Nephron progenitor cell (in vitro differentiated cells): ENCODE results near the gene COMMD1.
"Not testable (repeated sequence)": the region's sequence is repeated elsewhere in the genome, so short reads cannot be mapped to it uniquely, and the experiment has no call there.

ENCODE experiments used
- DNase-seq: peaks from one replicate; pipeline ENCODE4 v3.0.0; 2021
- H3K27ac Mint-ChIP-seq: 2 replicates; pipeline ENCODE4 v1.8.0; 2021; ENCODE audit warnings: mild to moderate bottlenecking, moderate library complexity, mixed read lengths
- H3K27me3 Mint-ChIP-seq: 2 replicates; pipeline ENCODE4 v1.8.0; 2021; ENCODE audit warnings: mild to moderate bottlenecking, low read depth, mixed read lengths; ENCODE audit not compliant: poor library complexity
- H3K36me3 Mint-ChIP-seq: 2 replicates; pipeline ENCODE4 v1.8.0; 2021; ENCODE audit warnings: low read depth, mixed read lengths
- H3K4me1 Mint-ChIP-seq: 2 replicates; pipeline ENCODE4 v1.8.0; 2021; ENCODE audit warnings: mixed read lengths
- H3K4me3 Mint-ChIP-seq: 2 replicates; pipeline ENCODE4 v1.8.0; 2021; ENCODE audit warnings: mild to moderate bottlenecking, moderate library complexity, mixed read lengths
- H3K9me3 Mint-ChIP-seq: 2 replicates; pipeline ENCODE4 v1.8.0; 2021; ENCODE audit warnings: mild to moderate bottlenecking, moderate library complexity, mixed read lengths
- TF ChIP-seq, protein P1 (sequence below): fragments of 200-600 bp; sonication (generic); IDR thresholded peaks from 2 replicates; pipeline ENCODE4 v1.5.0; 2021; ENCODE audit warnings: antibody characterized with exemption

The COMMD1 gene

GRCh38 chr2:61878761-61879160 lies 26.7 kb upstream of the COMMD1 start:
- no peaks in the 10 kb centered on the region for H3K9me3 Mint-ChIP-seq
- peaks cover 80% of the 10 kb centered on the region for H3K36me3 Mint-ChIP-seq
- no peak overlapping the region for H3K27ac Mint-ChIP-seq
- TF ChIP-seq, protein P1, sequence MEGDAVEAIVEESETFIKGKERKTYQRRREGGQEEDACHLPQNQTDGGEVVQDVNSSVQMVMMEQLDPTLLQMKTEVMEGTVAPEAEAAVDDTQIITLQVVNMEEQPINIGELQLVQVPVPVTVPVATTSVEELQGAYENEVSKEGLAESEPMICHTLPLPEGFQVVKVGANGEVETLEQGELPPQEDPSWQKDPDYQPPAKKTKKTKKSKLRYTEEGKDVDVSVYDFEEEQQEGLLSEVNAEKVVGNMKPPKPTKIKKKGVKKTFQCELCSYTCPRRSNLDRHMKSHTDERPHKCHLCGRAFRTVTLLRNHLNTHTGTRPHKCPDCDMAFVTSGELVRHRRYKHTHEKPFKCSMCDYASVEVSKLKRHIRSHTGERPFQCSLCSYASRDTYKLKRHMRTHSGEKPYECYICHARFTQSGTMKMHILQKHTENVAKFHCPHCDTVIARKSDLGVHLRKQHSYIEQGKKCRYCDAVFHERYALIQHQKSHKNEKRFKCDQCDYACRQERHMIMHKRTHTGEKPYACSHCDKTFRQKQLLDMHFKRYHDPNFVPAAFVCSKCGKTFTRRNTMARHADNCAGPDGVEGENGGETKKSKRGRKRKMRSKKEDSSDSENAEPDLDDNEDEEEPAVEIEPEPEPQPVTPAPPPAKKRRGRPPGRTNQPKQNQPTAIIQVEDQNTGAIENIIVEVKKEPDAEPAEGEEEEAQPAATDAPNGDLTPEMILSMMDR: no peak
- no peak overlapping the region for H3K4me3 Mint-ChIP-seq
- DNase-seq: no peak
- no peaks in the 10 kb centered on the region for H3K4me1 Mint-ChIP-seq
- H3K27me3 Mint-ChIP-seq: no peaks in the 10 kb centered on the region

GRCh38 chr2:61879351-61879750 lies 26.1 kb upstream of the COMMD1 start:
- H3K36me3 Mint-ChIP-seq: peaks cover 76% of the 10 kb centered on the region
- H3K27ac Mint-ChIP-seq, H3K27me3 Mint-ChIP-seq, H3K9me3 Mint-ChIP-seq, H3K4me1 Mint-ChIP-seq, DNase-seq, H3K4me3 Mint-ChIP-seq: not testable (repeated sequence)

GRCh38 chr2:61882850-61883249 lies 22.6 kb upstream of the COMMD1 start:
- H3K27ac Mint-ChIP-seq: no peak overlapping the region
- H3K36me3 Mint-ChIP-seq: peaks cover 70% of the 10 kb centered on the region
- no peaks in the 10 kb centered on the region for H3K9me3 Mint-ChIP-seq
- no peaks in the 10 kb centered on the region for H3K27me3 Mint-ChIP-seq
- peaks cover 17% of the 10 kb centered on the region for H3K4me1 Mint-ChIP-seq
- TF ChIP-seq, protein P1: no peak
- H3K4me3 Mint-ChIP-seq: no peak overlapping the region
- no peak for DNase-seq

GRCh38 chr2:61885896-61886603 lies 19.4 kb upstream of the COMMD1 start:
- Mint-ChIP-seq H3K4me1 (peaks cover 24% of the 10 kb centered on the region), H3K9me3 (no peaks in the 10 kb centered on the region), H3K36me3 (peaks cover 45% of the 10 kb centered on the region), H3K4me3 (peak overlapping the region; percentile 100), H3K27me3 (no peaks in the 10 kb centered on the region), H3K27ac (no peak overlapping the region)
- DNase-seq: no peak
- TF ChIP-seq, protein P1: no peak

DNA sequence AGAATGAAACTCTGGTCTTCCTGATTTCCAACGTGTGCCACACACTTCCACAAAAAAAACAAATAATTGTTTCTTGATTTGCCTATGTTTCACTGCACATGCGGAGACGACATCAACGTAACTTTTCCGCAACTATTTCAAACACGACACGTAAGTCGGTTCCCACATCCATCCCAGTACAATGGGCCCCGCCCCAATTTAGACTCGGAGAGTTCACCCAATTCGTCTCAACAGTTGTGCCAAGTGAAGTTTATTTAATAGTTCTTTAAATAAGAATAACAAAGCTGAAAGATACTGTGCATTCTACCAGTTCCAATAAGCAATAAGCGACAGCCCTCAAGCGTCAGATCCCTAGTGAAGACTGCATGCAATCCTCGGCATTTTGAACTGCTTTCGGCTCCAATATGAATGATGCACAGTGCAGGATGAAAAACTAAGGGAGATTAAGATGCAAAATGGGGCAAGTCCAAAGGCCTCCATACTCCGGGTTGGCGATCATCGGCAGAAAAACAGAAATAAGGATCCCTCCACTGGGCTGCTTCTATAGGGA lies 17.7 kb upstream of the COMMD1 start:
- DNase-seq: peak; percentile 16
- H3K9me3 Mint-ChIP-seq: no peaks in the 10 kb centered on the region
- H3K36me3 Mint-ChIP-seq: peaks cover 36% of the 10 kb centered on the region
- H3K4me3 Mint-ChIP-seq: peak overlapping the region; percentile 100
- H3K27me3 Mint-ChIP-seq: no peaks in the 10 kb centered on the region
- H3K27ac Mint-ChIP-seq: peak overlapping the region; percentile 100
- TF ChIP-seq, protein P1: no peak
- peaks cover 24% of the 10 kb centered on the region for H3K4me1 Mint-ChIP-seq

DNA sequence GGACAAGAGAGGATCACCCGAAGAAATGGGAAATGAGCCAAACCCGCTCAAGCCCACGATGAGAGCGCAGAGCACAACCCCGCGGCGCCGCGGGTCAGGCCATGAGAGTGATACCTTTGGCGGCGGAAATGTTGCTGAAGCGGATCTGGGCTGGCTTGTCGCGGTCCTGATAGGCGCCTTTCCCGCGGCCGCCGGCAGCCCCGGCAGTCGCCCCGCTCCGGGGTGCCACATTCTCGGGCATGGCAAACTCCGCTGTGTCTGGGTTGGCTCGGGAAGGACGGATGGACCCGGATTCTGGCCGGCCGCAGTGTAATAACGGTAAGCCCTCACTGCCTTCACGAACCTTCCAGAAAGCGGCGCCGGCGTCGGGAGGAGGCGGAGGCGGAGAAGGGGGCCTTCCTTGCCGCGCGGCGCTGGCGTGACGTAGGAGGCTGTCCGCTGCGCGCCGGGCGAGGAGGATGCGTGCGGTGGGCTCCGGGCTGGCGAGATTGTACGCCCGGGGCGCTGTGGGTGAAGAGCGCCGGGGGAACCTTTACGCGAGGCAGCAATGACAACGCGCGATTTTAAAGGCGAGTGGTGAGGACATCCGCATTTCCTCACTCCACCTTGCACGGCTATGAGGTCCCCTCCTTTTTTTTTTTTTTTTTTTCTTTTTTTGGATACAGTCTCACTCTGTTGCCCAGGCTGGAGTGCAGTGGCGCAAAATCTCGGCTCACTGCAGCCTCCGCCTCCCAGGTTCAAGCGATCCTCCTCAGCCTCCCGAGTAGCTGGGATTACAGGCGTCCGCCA lies 17.0 kb upstream of the COMMD1 start, which contains the start of gene CCT4:
CCT4 (minus strand) TSS at position 390 of the 789 bp plus-strand sequence; CDS start at position 241, 149 bp downstream.
- Mint-ChIP-seq H3K4me1 (peaks cover 24% of the 10 kb centered on the region), H3K27ac (peak within 1 kb of the TSS; percentile 100), H3K27me3 (no peaks in the 10 kb centered on the region), H3K36me3 (peaks cover 29% of the 10 kb centered on the region), H3K9me3 (no peaks in the 10 kb centered on the region), H3K4me3 (peak within 1 kb of the TSS; percentile 100)
- TF ChIP-seq, protein P1: no peak
- peak; percentile 95 for DNase-seq
